H9 (cell line): ENCODE data around the gene ANKMY2. TPM values are rescaled to one million over a fixed set of nuclear protein-coding genes. Genes with fewer than 3 reads are reported as not detected.

Source experiments
- DNase-seq: peaks from one replicate; pipeline ENCODE4 v3.0.0-alpha.2; 2017
- H2AFZ ChIP-seq: one replicate; pipeline ENCODE4 v1.6.1; 2013; ENCODE audit warnings: mild to moderate bottlenecking, low read length, control low read depth, moderate library complexity
- H2AK5ac ChIP-seq: 2 replicates; pipeline ENCODE4 v1.6.1; 2013; ENCODE audit warnings: low read length, control low read depth, mixed read lengths; ENCODE audit not compliant: insufficient read length
- H2BK120ac ChIP-seq: one replicate; pipeline ENCODE4 v1.6.1; 2013; ENCODE audit warnings: low read depth, mild to moderate bottlenecking, low read length, control low read depth, inconsistent platforms; ENCODE audit not compliant: poor library complexity, severe bottlenecking
- H2BK12ac ChIP-seq: 2 replicates; pipeline ENCODE4 v1.6.1; 2013; ENCODE audit warnings: low read length, control low read depth, mixed read lengths, low read depth; ENCODE audit not compliant: insufficient read length
- H2BK15ac ChIP-seq: 2 replicates; pipeline ENCODE4 v1.6.1; 2013; ENCODE audit warnings: low read depth, low read length, control low read depth
- H2BK20ac ChIP-seq: one replicate; pipeline ENCODE4 v1.6.1; 2013; ENCODE audit warnings: low read depth, mild to moderate bottlenecking, low read length, control low read depth, inconsistent platforms; ENCODE audit not compliant: poor library complexity, severe bottlenecking
- H2BK5ac ChIP-seq: 2 replicates; pipeline ENCODE4 v1.6.1; 2013; ENCODE audit warnings: low read length, control low read depth, mixed read lengths; ENCODE audit not compliant: insufficient read length
- H3K14ac ChIP-seq: 2 replicates; pipeline ENCODE4 v1.6.1; 2013; ENCODE audit warnings: low read length, control low read depth; ENCODE audit not compliant: insufficient read depth
- H3K18ac ChIP-seq: 2 replicates; pipeline ENCODE4 v1.6.1; 2013; ENCODE audit warnings: low read depth, mild to moderate bottlenecking, mixed read lengths, low read length, control low read depth; ENCODE audit not compliant: insufficient read length
- H3K23ac ChIP-seq: 2 replicates; pipeline ENCODE4 v1.6.1; 2013; ENCODE audit warnings: low read length, control low read depth, mixed read lengths, low read depth; ENCODE audit not compliant: insufficient read length
- H3K23me2 ChIP-seq: 2 replicates; pipeline ENCODE4 v1.6.1; 2013; ENCODE audit warnings: low read depth, mild to moderate bottlenecking, mixed read lengths, low read length, control low read depth; ENCODE audit not compliant: insufficient read length, poor library complexity, severe bottlenecking
- H3K27ac ChIP-seq: 2 replicates; pipeline ENCODE4 v1.5.1; 2013; ENCODE audit warnings: low read length, control low read depth, mixed read lengths, low read depth; ENCODE audit not compliant: insufficient read length
- H3K27me3 ChIP-seq: 2 replicates; pipeline ENCODE4 v1.6.1; 2013; ENCODE audit warnings: low read length, control low read depth, inconsistent platforms; ENCODE audit not compliant: insufficient read depth
- H3K4ac ChIP-seq: 2 replicates; pipeline ENCODE4 v1.6.1; 2013; ENCODE audit warnings: low read depth, mild to moderate bottlenecking, control low read depth, inconsistent platforms, low read length, moderate library complexity
- H3K4me1 ChIP-seq: 2 replicates; pipeline ENCODE4 v1.6.1; 2013; ENCODE audit warnings: low read length, control low read depth, inconsistent platforms; ENCODE audit not compliant: insufficient read depth
- H3K4me2 ChIP-seq: 2 replicates; pipeline ENCODE4 v1.6.1; 2013; ENCODE audit warnings: low read length, control low read depth, mixed read lengths; ENCODE audit not compliant: insufficient read length, insufficient read depth
- H3K56ac ChIP-seq: 2 replicates; pipeline ENCODE4 v1.6.1; 2013; ENCODE audit warnings: low read depth, mild to moderate bottlenecking, mixed read lengths, low read length, control low read depth; ENCODE audit not compliant: insufficient read length
- H3K79me1 ChIP-seq: 2 replicates; pipeline ENCODE4 v1.6.1; 2013; ENCODE audit warnings: low read depth, mild to moderate bottlenecking, moderate library complexity, low read length, control low read depth, inconsistent platforms; ENCODE audit not compliant: insufficient read depth, poor library complexity, severe bottlenecking
- H3K79me2 ChIP-seq: 2 replicates; pipeline ENCODE4 v1.6.1; 2013; ENCODE audit warnings: low read length, control low read depth, inconsistent platforms; ENCODE audit not compliant: insufficient read depth
- H3K9ac ChIP-seq: 2 replicates; pipeline ENCODE4 v1.6.1; 2013; ENCODE audit warnings: low read length, control low read depth, mixed read lengths; ENCODE audit not compliant: insufficient read length; ENCODE audit errors: extremely low read depth
- H3K9me3 ChIP-seq: one replicate; pipeline ENCODE4 v1.6.1; 2013; ENCODE audit warnings: low read depth, low read length, inconsistent platforms; ENCODE audit not compliant: control insufficient read depth
- H3T11ph ChIP-seq: one replicate; pipeline ENCODE4 v1.6.1; 2013; ENCODE audit warnings: mild to moderate bottlenecking, low read length, control low read depth, inconsistent platforms
- H4K20me1 ChIP-seq: one replicate; pipeline ENCODE4 v1.6.1; 2013; ENCODE audit not compliant: control insufficient read depth, insufficient read length, insufficient read depth
- H4K5ac ChIP-seq: 2 replicates; pipeline ENCODE4 v1.6.1; 2013; ENCODE audit warnings: low read depth, mild to moderate bottlenecking, mixed read lengths, low read length, control low read depth; ENCODE audit not compliant: insufficient read length
- H4K8ac ChIP-seq: replicated peaks from 2 replicates; pipeline ENCODE4 v1.6.1; 2013; ENCODE audit warnings: low read length, control low read depth, mixed read lengths, low read depth; ENCODE audit not compliant: insufficient read length
- H4K91ac ChIP-seq: 2 replicates; pipeline ENCODE4 v1.6.1; 2013; ENCODE audit warnings: low read depth, mild to moderate bottlenecking, moderate library complexity, mixed read lengths, low read length, control low read depth; ENCODE audit not compliant: insufficient read length
- H3K27ac Mint-ChIP-seq, 3 experiments: 2 replicates in 2 of 3; 3 replicates in 1 of 3; pipeline ENCODE4 v1.8.0; 2020 to 2021; ENCODE audit warnings: mixed read lengths in 3 of 3, mild to moderate bottlenecking in 1 of 3, moderate library complexity in 1 of 3
- H3K27me3 Mint-ChIP-seq: 2 replicates; pipeline ENCODE4 v1.8.0; 2021; ENCODE audit warnings: low read depth, mild to moderate bottlenecking, moderate library complexity, mixed read lengths
- H3K36me3 Mint-ChIP-seq, 3 experiments: 2 replicates in 2 of 3; 3 replicates in 1 of 3; pipeline ENCODE4 v1.8.0; 2020 to 2021; ENCODE audit warnings: low read depth in 3 of 3, mixed read lengths in 3 of 3; ENCODE audit not compliant: insufficient read depth in 1 of 3
- H3K4me1 Mint-ChIP-seq, 2 experiments: 2 replicates each; pipeline ENCODE4 v1.8.0; 2020; ENCODE audit warnings: mixed read lengths in 2 of 2
- H3K4me3 Mint-ChIP-seq, 2 experiments: 2 replicates in 1 of 2; 3 replicates in 1 of 2; pipeline ENCODE4 v1.8.0; 2020 to 2021; ENCODE audit warnings: mild to moderate bottlenecking in 2 of 2, mixed read lengths in 2 of 2, moderate library complexity in 1 of 2
- H3K9me3 Mint-ChIP-seq, 2 experiments: 2 replicates in 1 of 2; 3 replicates in 1 of 2; pipeline ENCODE4 v1.8.0; 2020; ENCODE audit warnings: mild to moderate bottlenecking in 2 of 2, mixed read lengths in 2 of 2, moderate library complexity in 1 of 2
- WGBS: extraction: QIAGEN DNeasy Blood & Tissue Kit; methylation state at CpG from one replicate; pipeline ENCODE4 v1.1.7; 2013; ENCODE audit warnings: missing lambda C conversion rate, low lambda C conversion rate, mixed read lengths; ENCODE audit not compliant: insufficient read length; ENCODE audit errors: extremely low coverage; 5-methylcytosine and 5-hydroxymethylcytosine counted together
- total RNA-seq: library from RNA; stranded (reverse); gene quantifications from 2 replicates; pipeline ENCODE4 v1.2.1, GENCODE V29; 2021
- TF ChIP-seq, protein P1 (sequence below): fragments of 200-600 bp; sonication (generic); conservative IDR thresholded peaks from 3 replicates; pipeline ENCODE4 v1.8.0; 2021; ENCODE audit warnings: antibody characterized with exemption, mild to moderate bottlenecking

Gene ANKMY2
- total RNA-seq, 1 experiment from 2014 or later = 12.7 TPM

- H3K4me1 Mint-ChIP-seq = peaks cover 28 to 30% of the 10 kb centered on the region in 2 experiments
- no peaks in the 10 kb centered on the region for H3K79me1 ChIP-seq
- no peak overlapping the region for H3K56ac ChIP-seq
- H3T11ph ChIP-seq = no peak overlapping the region
- TF ChIP-seq, protein P1, sequence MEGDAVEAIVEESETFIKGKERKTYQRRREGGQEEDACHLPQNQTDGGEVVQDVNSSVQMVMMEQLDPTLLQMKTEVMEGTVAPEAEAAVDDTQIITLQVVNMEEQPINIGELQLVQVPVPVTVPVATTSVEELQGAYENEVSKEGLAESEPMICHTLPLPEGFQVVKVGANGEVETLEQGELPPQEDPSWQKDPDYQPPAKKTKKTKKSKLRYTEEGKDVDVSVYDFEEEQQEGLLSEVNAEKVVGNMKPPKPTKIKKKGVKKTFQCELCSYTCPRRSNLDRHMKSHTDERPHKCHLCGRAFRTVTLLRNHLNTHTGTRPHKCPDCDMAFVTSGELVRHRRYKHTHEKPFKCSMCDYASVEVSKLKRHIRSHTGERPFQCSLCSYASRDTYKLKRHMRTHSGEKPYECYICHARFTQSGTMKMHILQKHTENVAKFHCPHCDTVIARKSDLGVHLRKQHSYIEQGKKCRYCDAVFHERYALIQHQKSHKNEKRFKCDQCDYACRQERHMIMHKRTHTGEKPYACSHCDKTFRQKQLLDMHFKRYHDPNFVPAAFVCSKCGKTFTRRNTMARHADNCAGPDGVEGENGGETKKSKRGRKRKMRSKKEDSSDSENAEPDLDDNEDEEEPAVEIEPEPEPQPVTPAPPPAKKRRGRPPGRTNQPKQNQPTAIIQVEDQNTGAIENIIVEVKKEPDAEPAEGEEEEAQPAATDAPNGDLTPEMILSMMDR = no peak
- H3K4ac ChIP-seq = no peak overlapping the region
- no peaks in the 10 kb centered on the region for H4K20me1 ChIP-seq
- no peak overlapping the region for H3K9ac ChIP-seq
- H3K27me3 Mint-ChIP-seq = no peaks in the 10 kb centered on the region
- no peak overlapping the region for H2BK5ac ChIP-seq
- no peak overlapping the region for H3K18ac ChIP-seq
- DNase-seq = no peak
- no peak overlapping the region for H2BK15ac ChIP-seq
- H3K36me3 Mint-ChIP-seq = no peaks in the 10 kb centered on the region; a peak in 2 of 7 replicates
- no peak overlapping the region for H3K23ac ChIP-seq
- WGBS = no CpG with 5 or more reads among the region's 4 CpGs
- H4K8ac ChIP-seq = no peak overlapping the region
- no peak overlapping the region for H2AK5ac ChIP-seq
- no peak overlapping the region for H4K5ac ChIP-seq
- no peaks in the 10 kb centered on the region for H3K9me3 Mint-ChIP-seq
- H3K79me2 ChIP-seq = no peaks in the 10 kb centered on the region
- no peak overlapping the region for H3K14ac ChIP-seq
- H3K4me3 Mint-ChIP-seq = no peak overlapping the region
- no peak overlapping the region for H2BK120ac ChIP-seq
- H4K91ac ChIP-seq = no peak overlapping the region
- peak overlapping the region in 2 of 3 experiments; percentile 1 to 60; a peak in 3 of 7 replicates for H3K27ac Mint-ChIP-seq
- no peak overlapping the region for H3K27ac ChIP-seq
- no peaks in the 10 kb centered on the region for H3K9me3 ChIP-seq
- no peak overlapping the region for H2AFZ ChIP-seq
- no peak overlapping the region for H3K4me2 ChIP-seq
- peaks cover 3% of the 10 kb centered on the region; the same call in 1 of the 2 replicates for H3K4me1 ChIP-seq
- H3K23me2 ChIP-seq = no peaks in the 10 kb centered on the region
- no peak overlapping the region for H2BK12ac ChIP-seq
- no peaks in the 10 kb centered on the region for H3K27me3 ChIP-seq
- H2BK20ac ChIP-seq = no peak overlapping the region
These were observed 11.2 kb downstream of the ANKMY2 start for GRCh38 chr7:16634271-16634738.
